ENCODE data around the gene CACNA2D3.

DNA sequence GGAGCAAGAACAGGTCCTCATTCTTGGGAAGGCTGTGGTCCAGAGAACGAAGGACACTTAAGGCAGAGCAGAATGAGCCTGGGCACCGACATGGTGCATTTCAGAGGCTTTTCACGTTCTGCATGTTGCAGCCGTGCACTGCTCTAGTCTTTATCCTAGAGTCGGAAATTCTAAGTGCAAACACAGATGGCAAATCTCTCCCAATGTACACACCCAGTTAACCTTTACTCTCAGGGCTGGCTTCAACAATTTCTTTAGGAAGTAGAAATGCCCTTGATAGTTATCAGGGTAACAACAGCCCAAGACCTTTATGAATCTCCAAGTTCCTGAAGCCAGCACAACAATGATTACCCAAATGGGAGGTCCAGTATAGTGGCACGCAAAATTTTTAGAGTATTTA is 844.6 kb downstream of the CACNA2D3 start:
- TF ChIP-seq, protein P1, sequence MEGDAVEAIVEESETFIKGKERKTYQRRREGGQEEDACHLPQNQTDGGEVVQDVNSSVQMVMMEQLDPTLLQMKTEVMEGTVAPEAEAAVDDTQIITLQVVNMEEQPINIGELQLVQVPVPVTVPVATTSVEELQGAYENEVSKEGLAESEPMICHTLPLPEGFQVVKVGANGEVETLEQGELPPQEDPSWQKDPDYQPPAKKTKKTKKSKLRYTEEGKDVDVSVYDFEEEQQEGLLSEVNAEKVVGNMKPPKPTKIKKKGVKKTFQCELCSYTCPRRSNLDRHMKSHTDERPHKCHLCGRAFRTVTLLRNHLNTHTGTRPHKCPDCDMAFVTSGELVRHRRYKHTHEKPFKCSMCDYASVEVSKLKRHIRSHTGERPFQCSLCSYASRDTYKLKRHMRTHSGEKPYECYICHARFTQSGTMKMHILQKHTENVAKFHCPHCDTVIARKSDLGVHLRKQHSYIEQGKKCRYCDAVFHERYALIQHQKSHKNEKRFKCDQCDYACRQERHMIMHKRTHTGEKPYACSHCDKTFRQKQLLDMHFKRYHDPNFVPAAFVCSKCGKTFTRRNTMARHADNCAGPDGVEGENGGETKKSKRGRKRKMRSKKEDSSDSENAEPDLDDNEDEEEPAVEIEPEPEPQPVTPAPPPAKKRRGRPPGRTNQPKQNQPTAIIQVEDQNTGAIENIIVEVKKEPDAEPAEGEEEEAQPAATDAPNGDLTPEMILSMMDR (optimal IDR thresholded peaks at IDR 0.05 in 1 of 3, IDR thresholded peaks at IDR 0.05 in 1 of 3, conservative IDR thresholded peaks at IDR 0.05 in 1 of 3; ENCODE audit: extremely low read depth in 1 of 3, insufficient read depth in 2 of 3, low read length in 3 of 3): no peak
- no peak for TF ChIP-seq EZH2 (IDR thresholded peaks at IDR 0.05; ENCODE audit: low read length)
